ENCODE results near the gene ARID4B.

DNA sequence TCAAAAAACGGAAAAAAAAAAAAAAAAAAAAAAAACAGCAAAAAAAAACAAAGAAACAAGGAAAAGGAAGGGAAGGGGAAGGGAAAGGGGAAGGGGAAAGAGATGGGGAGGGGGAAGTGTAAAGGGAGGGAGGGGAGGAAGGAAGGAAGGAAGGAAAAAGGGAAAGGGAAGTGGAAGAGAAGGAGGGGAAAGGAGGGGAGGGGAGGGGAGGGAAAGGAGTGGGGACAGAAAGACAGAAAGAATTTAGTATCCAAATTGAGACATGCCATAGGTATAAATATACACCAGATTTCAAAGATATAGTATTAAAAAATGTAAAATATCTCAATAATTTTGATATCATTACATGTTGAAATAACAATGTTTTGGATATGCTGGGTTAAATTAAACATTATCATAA, 25.8 kb downstream of the ARID4B start:
- TF ChIP-seq, protein P1, sequence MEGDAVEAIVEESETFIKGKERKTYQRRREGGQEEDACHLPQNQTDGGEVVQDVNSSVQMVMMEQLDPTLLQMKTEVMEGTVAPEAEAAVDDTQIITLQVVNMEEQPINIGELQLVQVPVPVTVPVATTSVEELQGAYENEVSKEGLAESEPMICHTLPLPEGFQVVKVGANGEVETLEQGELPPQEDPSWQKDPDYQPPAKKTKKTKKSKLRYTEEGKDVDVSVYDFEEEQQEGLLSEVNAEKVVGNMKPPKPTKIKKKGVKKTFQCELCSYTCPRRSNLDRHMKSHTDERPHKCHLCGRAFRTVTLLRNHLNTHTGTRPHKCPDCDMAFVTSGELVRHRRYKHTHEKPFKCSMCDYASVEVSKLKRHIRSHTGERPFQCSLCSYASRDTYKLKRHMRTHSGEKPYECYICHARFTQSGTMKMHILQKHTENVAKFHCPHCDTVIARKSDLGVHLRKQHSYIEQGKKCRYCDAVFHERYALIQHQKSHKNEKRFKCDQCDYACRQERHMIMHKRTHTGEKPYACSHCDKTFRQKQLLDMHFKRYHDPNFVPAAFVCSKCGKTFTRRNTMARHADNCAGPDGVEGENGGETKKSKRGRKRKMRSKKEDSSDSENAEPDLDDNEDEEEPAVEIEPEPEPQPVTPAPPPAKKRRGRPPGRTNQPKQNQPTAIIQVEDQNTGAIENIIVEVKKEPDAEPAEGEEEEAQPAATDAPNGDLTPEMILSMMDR (IDR thresholded peaks at IDR 0.05 in 4 of 5, conservative IDR thresholded peaks at IDR 0.05 in 1 of 5): no peak
- TF ChIP-seq POLR2A (IDR thresholded peaks at IDR 0.05): no peak
